Lower leg skin (tissue), 3 donors: ENCODE results near the gene AJAP1.

Experiments
- POLR2A ChIP-seq, 2 donors: fragments of 450-650 bp; IDR thresholded peaks; one replicate each; pipeline ENCODE4 v1.6.1; 2016 to 2017; ENCODE audit warnings: antibody characterized with exemption in 2 of 2, mild to moderate bottlenecking in 1 of 2, moderate library complexity in 1 of 2
- TF ChIP-seq, protein P1 (sequence below), 3 donors: fragments of 450-650 bp; IDR thresholded peaks; one replicate each; pipeline ENCODE4 v1.5.1; 2016; ENCODE audit warnings: antibody characterized with exemption in 3 of 3, mild to moderate bottlenecking in 3 of 3, moderate library complexity in 2 of 3

DNA sequence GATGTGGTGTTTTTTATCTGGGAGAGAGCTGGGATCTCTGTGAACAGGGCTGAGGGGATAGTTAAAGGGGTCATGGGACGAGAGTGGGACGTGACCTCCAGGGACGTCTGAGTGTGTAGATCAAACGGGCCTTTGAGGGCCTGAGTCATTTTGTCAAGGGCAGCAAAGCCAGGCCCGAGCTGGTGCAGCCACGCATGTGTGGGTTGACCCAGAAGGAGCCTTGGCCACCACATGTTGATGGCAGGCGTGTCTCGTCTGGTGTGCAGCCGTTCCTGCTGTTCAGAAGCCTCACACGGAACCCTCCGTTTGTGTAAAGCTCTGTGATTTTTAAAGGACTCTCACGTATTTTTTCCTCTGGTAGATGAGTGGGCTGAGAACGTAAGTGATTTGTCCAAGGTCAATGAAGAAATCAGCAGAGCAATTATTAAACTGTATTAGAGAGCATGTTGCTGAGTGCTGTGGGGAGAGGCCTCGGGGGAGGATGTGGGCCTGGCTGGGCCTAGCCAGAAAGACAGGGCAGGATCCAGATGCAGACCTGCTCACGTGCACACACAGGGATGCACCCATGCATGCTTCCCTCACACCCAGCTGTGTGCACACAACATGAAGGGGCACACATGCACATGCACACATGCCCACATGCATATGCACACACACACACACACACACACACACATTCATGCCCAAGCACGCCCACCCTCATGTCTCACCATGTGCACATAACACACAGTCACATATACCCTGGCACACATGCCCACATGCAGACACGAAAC is 89.8 kb downstream of the AJAP1 start:
- TF ChIP-seq, protein P1, sequence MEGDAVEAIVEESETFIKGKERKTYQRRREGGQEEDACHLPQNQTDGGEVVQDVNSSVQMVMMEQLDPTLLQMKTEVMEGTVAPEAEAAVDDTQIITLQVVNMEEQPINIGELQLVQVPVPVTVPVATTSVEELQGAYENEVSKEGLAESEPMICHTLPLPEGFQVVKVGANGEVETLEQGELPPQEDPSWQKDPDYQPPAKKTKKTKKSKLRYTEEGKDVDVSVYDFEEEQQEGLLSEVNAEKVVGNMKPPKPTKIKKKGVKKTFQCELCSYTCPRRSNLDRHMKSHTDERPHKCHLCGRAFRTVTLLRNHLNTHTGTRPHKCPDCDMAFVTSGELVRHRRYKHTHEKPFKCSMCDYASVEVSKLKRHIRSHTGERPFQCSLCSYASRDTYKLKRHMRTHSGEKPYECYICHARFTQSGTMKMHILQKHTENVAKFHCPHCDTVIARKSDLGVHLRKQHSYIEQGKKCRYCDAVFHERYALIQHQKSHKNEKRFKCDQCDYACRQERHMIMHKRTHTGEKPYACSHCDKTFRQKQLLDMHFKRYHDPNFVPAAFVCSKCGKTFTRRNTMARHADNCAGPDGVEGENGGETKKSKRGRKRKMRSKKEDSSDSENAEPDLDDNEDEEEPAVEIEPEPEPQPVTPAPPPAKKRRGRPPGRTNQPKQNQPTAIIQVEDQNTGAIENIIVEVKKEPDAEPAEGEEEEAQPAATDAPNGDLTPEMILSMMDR (IDR thresholded peaks at IDR 0.05): no peak
- no peak for TF ChIP-seq POLR2A (IDR thresholded peaks at IDR 0.05)
